Stimulated activated memory B cell treated with anti-CD40 and anti-IgM and Interleukin-4, amounts not matched to agents 10 μg/mL and 1 μg/mL and 100 μg/mL, for 72 hours (primary cell): ENCODE data around the gene DUT.

ENCODE experiments used
- ATAC-seq: fragments of 150-1000 bp; cut with Tn5 transposase; 2 replicates; pipeline ENCODE4 v1.10.0; 2021
- H3K27ac Mint-ChIP-seq: one replicate; pipeline ENCODE4 v1.8.0; 2022; ENCODE audit warnings: mild to moderate bottlenecking, mixed read lengths
- H3K27me3 Mint-ChIP-seq: one replicate; pipeline ENCODE4 v1.8.0; 2022; ENCODE audit warnings: mixed read lengths
- H3K36me3 Mint-ChIP-seq: one replicate; pipeline ENCODE4 v1.8.0; 2022; ENCODE audit warnings: mixed read lengths
- H3K4me1 Mint-ChIP-seq: one replicate; pipeline ENCODE4 v1.8.0; 2022; ENCODE audit warnings: mixed read lengths
- H3K4me3 Mint-ChIP-seq: one replicate; pipeline ENCODE4 v1.8.0; 2022; ENCODE audit warnings: mild to moderate bottlenecking, moderate library complexity, mixed read lengths
- H3K9me3 Mint-ChIP-seq: one replicate; pipeline ENCODE4 v1.8.0; 2022; ENCODE audit warnings: mixed read lengths

The DUT gene

GRCh38 chr15:48345516-48345915 lies 14.3 kb downstream of the DUT start:
- H3K4me1 Mint-ChIP-seq: no peaks in the 10 kb centered on the region
- H3K4me3 Mint-ChIP-seq: no peak overlapping the region
- ATAC-seq: no peak
- peaks cover 15% of the 10 kb centered on the region for H3K36me3 Mint-ChIP-seq
- H3K27ac Mint-ChIP-seq: peak overlapping the region; percentile 1
- H3K27me3 Mint-ChIP-seq: no peaks in the 10 kb centered on the region
- H3K9me3 Mint-ChIP-seq: no peaks in the 10 kb centered on the region

DNA sequence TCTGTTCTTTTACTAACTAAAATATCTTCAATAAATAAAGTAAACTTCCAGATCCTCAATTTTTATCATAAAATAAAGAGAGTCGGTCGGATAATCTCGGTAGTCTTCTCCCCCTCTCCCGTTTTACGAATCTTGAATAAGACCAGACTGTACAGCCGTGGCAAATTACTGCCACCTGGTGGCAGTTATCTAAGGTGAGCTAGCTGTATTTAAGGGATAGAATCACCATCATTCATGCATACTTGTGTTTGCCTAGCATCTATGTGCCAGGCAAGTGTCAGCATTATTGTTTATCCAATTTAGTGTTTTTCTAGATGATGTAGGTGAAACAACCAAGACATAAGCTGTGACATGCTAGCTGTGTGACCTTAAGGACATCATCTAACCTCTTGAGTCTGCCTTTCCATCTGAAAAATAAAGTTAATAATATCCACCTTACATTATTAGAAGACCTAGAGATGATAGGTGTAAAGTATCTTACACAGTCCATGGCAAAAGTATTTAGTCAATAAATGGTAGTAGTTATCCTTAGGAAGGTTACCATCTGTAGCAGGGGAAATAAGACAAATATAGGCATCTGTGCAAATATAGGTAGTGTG lies 21.3 kb downstream of the DUT start:
- H3K27me3 Mint-ChIP-seq: no peaks in the 10 kb centered on the region
- no peak overlapping the region for H3K27ac Mint-ChIP-seq
- H3K9me3 Mint-ChIP-seq: no peaks in the 10 kb centered on the region
- peak; percentile 78 for ATAC-seq
- no peaks in the 10 kb centered on the region for H3K36me3 Mint-ChIP-seq
- H3K4me1 Mint-ChIP-seq: no peaks in the 10 kb centered on the region
- no peak overlapping the region for H3K4me3 Mint-ChIP-seq

GRCh38 chr15:48354694-48355303 lies 23.6 kb downstream of the DUT start:
- H3K36me3 Mint-ChIP-seq: no peaks in the 10 kb centered on the region
- H3K4me1 Mint-ChIP-seq: peaks cover 8% of the 10 kb centered on the region
- no peaks in the 10 kb centered on the region for H3K27me3 Mint-ChIP-seq
- no peaks in the 10 kb centered on the region for H3K9me3 Mint-ChIP-seq
- no peak overlapping the region for H3K27ac Mint-ChIP-seq
- no peak for ATAC-seq
- H3K4me3 Mint-ChIP-seq: no peak overlapping the region

GRCh38 chr15:48355377-48355776 lies 24.1 kb downstream of the DUT start:
- no peak overlapping the region for H3K4me3 Mint-ChIP-seq
- H3K27me3 Mint-ChIP-seq: no peaks in the 10 kb centered on the region
- no peaks in the 10 kb centered on the region for H3K36me3 Mint-ChIP-seq
- H3K9me3 Mint-ChIP-seq: no peaks in the 10 kb centered on the region
- no peak overlapping the region for H3K27ac Mint-ChIP-seq
- H3K4me1 Mint-ChIP-seq: peaks cover 8% of the 10 kb centered on the region
- ATAC-seq: peak; percentile 56

DNA sequence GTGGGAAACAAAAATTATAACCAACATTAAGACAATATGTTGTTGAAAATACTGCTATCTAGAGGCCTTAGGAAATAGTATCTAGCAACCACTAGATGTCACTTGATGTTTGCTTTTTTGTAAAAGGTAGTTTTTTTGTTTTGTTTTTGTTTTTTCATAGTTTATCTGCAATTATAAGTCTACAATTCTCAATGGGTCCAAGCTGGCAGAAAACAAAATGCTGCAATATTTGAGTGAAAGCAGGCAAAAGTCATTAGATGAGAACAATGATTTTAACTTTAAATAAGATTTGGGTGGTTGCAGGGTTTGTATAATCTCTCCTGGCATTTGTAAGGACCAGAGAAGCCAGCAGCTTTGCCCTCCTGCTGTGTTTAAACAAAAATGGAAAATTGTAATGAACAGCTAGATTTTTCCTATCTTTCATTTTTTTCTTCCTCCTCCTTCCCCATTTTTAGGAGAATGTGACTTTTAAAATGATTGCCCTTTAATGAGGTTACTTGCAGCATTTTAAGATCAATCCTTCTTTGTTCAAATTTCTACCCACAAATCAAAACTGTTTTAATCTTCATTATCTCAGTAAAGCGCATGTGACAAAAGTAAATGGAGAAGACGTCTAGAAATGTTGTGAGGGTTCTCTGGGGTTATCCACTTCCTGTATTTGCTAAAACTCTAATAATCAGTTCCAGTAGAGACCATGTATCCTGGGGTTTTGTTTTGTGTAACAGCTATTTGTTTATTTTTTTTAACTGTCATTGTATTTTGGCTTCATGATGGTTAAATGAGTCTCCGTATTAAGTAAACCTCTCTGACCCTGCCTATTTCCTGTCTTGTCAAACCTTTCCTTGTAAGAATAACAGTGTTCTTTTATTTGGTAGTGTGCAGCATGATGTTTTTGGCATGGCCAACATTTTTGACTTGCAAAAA lies 27.3 kb downstream of the DUT start:
- H3K4me1 Mint-ChIP-seq: peaks cover 8% of the 10 kb centered on the region
- H3K27ac Mint-ChIP-seq: peak overlapping the region; percentile 11
- peaks cover 6% of the 10 kb centered on the region for H3K9me3 Mint-ChIP-seq

DNA sequence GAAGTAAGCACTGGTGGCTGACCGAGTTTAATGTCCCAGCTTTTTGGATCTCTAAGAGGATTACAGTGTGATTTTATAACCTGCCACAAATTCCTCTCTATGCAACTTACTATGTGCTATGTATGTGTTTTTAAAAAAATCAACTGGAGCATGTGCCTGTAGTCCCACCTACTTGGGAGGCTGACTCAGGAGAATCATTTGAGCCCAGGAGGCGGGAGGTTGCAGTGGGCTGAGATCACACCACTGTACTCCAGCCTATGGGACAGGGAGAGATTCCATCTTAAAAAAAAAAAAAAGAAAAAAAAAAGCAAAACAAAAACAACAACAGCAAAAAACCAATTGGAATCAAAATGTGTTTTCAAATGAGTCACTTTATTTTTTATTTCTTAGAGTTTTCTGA lies 29.6 kb downstream of the DUT start:
- no peak for ATAC-seq
- Mint-ChIP-seq H3K4me1 (peaks cover 8% of the 10 kb centered on the region), H3K9me3 (peaks cover 6% of the 10 kb centered on the region), H3K27me3 (no peaks in the 10 kb centered on the region), H3K4me3 (no peak overlapping the region), H3K27ac (no peak overlapping the region), H3K36me3 (no peaks in the 10 kb centered on the region)

More for the DNA sequence above, 27.3 kb downstream of the DUT start:
- Mint-ChIP-seq H3K27me3 (no peaks in the 10 kb centered on the region), H3K4me3 (no peak overlapping the region), H3K36me3 (no peaks in the 10 kb centered on the region)
- no peak for ATAC-seq

DNA sequence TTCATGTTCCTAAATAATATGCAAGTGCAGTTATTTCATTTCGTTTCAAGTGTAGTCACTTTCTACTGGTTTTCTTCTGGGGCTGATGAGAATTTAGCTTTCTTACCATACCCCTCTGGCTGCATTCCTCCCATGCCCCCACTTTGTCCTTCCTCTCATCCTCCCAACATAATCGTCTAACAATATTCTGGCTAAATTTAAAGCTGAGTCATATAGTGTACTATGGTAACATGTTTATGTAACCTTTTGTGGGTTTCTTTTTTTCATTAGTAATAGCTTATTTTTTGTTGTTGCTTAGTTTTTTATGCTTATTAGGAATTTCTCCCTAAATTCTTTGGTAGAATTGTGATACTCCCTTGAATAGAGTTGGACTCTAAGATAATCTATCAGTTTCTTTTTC lies 30.5 kb downstream of the DUT start:
- H3K27me3 Mint-ChIP-seq: no peaks in the 10 kb centered on the region
- H3K36me3 Mint-ChIP-seq: no peaks in the 10 kb centered on the region
- no peak overlapping the region for H3K4me3 Mint-ChIP-seq
- H3K9me3 Mint-ChIP-seq: peaks cover 6% of the 10 kb centered on the region
- no peak for ATAC-seq
- no peak overlapping the region for H3K27ac Mint-ChIP-seq
- peaks cover 8% of the 10 kb centered on the region for H3K4me1 Mint-ChIP-seq

GRCh38 chr15:48363474-48363873 lies 32.2 kb downstream of the DUT start:
- no peak overlapping the region for H3K27ac Mint-ChIP-seq
- peaks cover 6% of the 10 kb centered on the region for H3K9me3 Mint-ChIP-seq
- no peak for ATAC-seq
- no peak overlapping the region for H3K4me3 Mint-ChIP-seq
- peaks cover 5% of the 10 kb centered on the region for H3K4me1 Mint-ChIP-seq
- H3K27me3 Mint-ChIP-seq: no peaks in the 10 kb centered on the region
- H3K36me3 Mint-ChIP-seq: no peaks in the 10 kb centered on the region

GRCh38 chr15:48365575-48365974 lies 34.3 kb downstream of the DUT start:
- H3K4me3 Mint-ChIP-seq: no peak overlapping the region
- H3K27ac Mint-ChIP-seq: no peak overlapping the region
- H3K9me3 Mint-ChIP-seq: peaks cover 6% of the 10 kb centered on the region
- ATAC-seq: no peak
- H3K27me3 Mint-ChIP-seq: no peaks in the 10 kb centered on the region
- H3K4me1 Mint-ChIP-seq: no peaks in the 10 kb centered on the region
- no peaks in the 10 kb centered on the region for H3K36me3 Mint-ChIP-seq

GRCh38 chr15:48366584-48367312 lies 35.5 kb downstream of the DUT start:
- H3K36me3 Mint-ChIP-seq: no peaks in the 10 kb centered on the region
- H3K9me3 Mint-ChIP-seq: peaks cover 3% of the 10 kb centered on the region
- no peaks in the 10 kb centered on the region for H3K4me1 Mint-ChIP-seq
- no peaks in the 10 kb centered on the region for H3K27me3 Mint-ChIP-seq
- no peak overlapping the region for H3K27ac Mint-ChIP-seq
- peak; percentile 20 for ATAC-seq
- no peak overlapping the region for H3K4me3 Mint-ChIP-seq

- no peaks in the 10 kb centered on the region for H3K36me3 Mint-ChIP-seq
- no peaks in the 10 kb centered on the region for H3K4me1 Mint-ChIP-seq
- H3K27me3 Mint-ChIP-seq: no peaks in the 10 kb centered on the region
- H3K4me3 Mint-ChIP-seq: no peak overlapping the region
- H3K27ac Mint-ChIP-seq: no peak overlapping the region
- ATAC-seq: no peak
- H3K9me3 Mint-ChIP-seq: no peaks in the 10 kb centered on the region
These were observed 36.3 kb downstream of the DUT start for GRCh38 chr15:48367483-48367882.

GRCh38 chr15:48370460-48370859 lies 39.2 kb downstream of the DUT start:
- no peak for ATAC-seq
- Mint-ChIP-seq H3K27ac (no peak overlapping the region), H3K4me1 (no peaks in the 10 kb centered on the region), H3K36me3 (no peaks in the 10 kb centered on the region), H3K9me3 (no peaks in the 10 kb centered on the region), H3K4me3 (no peak overlapping the region), H3K27me3 (peaks cover 18% of the 10 kb centered on the region)

- no peak for ATAC-seq
- Mint-ChIP-seq H3K27me3 (peaks cover 27% of the 10 kb centered on the region), H3K36me3 (no peaks in the 10 kb centered on the region), H3K4me1 (no peaks in the 10 kb centered on the region), H3K9me3 (no peaks in the 10 kb centered on the region), H3K4me3 (no peak overlapping the region), H3K27ac (no peak overlapping the region)
These were observed 40.3 kb downstream of the DUT start for GRCh38 chr15:48371550-48371949.

DNA sequence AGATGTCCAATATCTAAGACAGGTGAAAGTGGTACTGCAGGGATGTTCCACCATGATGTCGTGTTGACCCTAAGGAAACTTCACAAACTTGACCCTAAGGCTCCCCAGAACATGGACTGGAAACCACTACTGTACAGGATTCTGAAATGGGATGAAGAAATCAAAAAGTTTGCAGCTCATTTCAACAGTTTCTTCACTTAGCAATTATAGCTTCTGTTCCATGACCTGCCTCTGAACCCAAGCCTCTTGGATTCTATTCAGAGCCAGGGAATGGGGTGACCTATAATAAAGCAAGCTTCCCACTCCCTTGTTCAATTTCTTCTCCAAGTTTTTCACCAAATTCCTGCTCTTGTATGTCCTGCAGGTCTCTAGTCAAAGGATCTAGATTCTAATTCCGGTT lies 40.7 kb downstream of the DUT start:
- Mint-ChIP-seq H3K4me3 (no peak overlapping the region), H3K9me3 (no peaks in the 10 kb centered on the region), H3K27ac (no peak overlapping the region), H3K4me1 (no peaks in the 10 kb centered on the region), H3K27me3 (peaks cover 27% of the 10 kb centered on the region), H3K36me3 (no peaks in the 10 kb centered on the region)
- no peak for ATAC-seq

- Mint-ChIP-seq H3K27ac (no peak overlapping the region), H3K36me3 (no peaks in the 10 kb centered on the region), H3K4me1 (no peaks in the 10 kb centered on the region), H3K4me3 (no peak overlapping the region), H3K27me3 (peaks cover 27% of the 10 kb centered on the region), H3K9me3 (peaks cover 3% of the 10 kb centered on the region)
- no peak for ATAC-seq
These were observed 42.7 kb downstream of the DUT start for GRCh38 chr15:48373821-48374451.
